HL-60 (cell line): ENCODE results near the gene LIN37.

Experiments used
- CTCF ChIP-seq: IDR thresholded peaks from one replicate; pipeline ENCODE4 v1.5.1; 2011; ENCODE audit warnings: low read length, control low read depth, inconsistent platforms; ENCODE audit not compliant: insufficient read depth
- GABPA ChIP-seq: IDR thresholded peaks from 2 replicates; pipeline ENCODE4 v1.6.1; 2012; ENCODE audit warnings: low read depth
- POLR2AphosphoS5 ChIP-seq: IDR thresholded peaks from 2 replicates; pipeline ENCODE4 v1.6.1; 2012; ENCODE audit warnings: low read depth
- SPI1 ChIP-seq: IDR thresholded peaks from 2 replicates; pipeline ENCODE4 v1.6.1; 2012; ENCODE audit warnings: low read depth, mild to moderate bottlenecking, borderline replicate concordance
- TF ChIP-seq, protein P1 (sequence below): IDR thresholded peaks from 2 replicates; pipeline ENCODE4 v1.6.1; 2012; ENCODE audit warnings: low read depth; ENCODE audit not compliant: insufficient replicate concordance

DNA sequence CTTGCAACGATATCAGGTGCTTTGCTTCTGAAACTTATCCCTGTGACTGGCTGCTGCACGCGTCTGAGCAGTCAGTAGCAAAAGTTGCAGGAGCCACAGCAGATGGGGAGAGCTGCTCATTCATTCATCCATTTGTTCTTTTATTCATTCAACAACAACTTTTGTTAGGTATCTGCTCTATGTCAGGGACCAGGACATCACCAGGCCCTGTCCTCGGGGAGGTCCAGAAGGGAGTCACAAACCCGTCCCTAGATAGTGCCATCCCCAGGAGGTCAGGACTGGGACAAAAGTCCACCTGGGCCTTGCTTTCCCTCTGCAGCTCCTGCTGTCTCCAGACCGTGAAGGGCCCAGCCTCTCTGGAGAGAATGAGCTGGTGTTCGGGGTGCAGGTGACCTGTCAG lies 29.6 kb downstream of the LIN37 start:
- TF ChIP-seq, protein P1, sequence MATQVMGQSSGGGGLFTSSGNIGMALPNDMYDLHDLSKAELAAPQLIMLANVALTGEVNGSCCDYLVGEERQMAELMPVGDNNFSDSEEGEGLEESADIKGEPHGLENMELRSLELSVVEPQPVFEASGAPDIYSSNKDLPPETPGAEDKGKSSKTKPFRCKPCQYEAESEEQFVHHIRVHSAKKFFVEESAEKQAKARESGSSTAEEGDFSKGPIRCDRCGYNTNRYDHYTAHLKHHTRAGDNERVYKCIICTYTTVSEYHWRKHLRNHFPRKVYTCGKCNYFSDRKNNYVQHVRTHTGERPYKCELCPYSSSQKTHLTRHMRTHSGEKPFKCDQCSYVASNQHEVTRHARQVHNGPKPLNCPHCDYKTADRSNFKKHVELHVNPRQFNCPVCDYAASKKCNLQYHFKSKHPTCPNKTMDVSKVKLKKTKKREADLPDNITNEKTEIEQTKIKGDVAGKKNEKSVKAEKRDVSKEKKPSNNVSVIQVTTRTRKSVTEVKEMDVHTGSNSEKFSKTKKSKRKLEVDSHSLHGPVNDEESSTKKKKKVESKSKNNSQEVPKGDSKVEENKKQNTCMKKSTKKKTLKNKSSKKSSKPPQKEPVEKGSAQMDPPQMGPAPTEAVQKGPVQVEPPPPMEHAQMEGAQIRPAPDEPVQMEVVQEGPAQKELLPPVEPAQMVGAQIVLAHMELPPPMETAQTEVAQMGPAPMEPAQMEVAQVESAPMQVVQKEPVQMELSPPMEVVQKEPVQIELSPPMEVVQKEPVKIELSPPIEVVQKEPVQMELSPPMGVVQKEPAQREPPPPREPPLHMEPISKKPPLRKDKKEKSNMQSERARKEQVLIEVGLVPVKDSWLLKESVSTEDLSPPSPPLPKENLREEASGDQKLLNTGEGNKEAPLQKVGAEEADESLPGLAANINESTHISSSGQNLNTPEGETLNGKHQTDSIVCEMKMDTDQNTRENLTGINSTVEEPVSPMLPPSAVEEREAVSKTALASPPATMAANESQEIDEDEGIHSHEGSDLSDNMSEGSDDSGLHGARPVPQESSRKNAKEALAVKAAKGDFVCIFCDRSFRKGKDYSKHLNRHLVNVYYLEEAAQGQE: no peak
- no peak for TF ChIP-seq CTCF
- no peak for TF ChIP-seq POLR2AphosphoS5
- TF ChIP-seq SPI1: no peak
- TF ChIP-seq GABPA: no peak
